Raji (cell line): ENCODE measurements around the gene HEG1.

Experiments
- POLR2A ChIP-seq: IDR thresholded peaks from 2 replicates; pipeline ENCODE4 v1.6.1; 2011; ENCODE audit warnings: low read depth, low read length, control low read depth; ENCODE audit not compliant: insufficient read depth

The HEG1 gene

GRCh38 chr3:125039131-125040100 is 16.4 kb downstream of the HEG1 start:
- TF ChIP-seq POLR2A = no peak

GRCh38 chr3:125037498-125038150 is 18.2 kb downstream of the HEG1 start:
- TF ChIP-seq POLR2A = no peak

- no peak for TF ChIP-seq POLR2A
Measured at GRCh38 chr3:125035217-125035616, 20.6 kb downstream of the HEG1 start.

GRCh38 chr3:125033616-125034015 is 22.2 kb downstream of the HEG1 start:
- no peak for TF ChIP-seq POLR2A

GRCh38 chr3:125033135-125033534 is 22.7 kb downstream of the HEG1 start:
- TF ChIP-seq POLR2A = no peak

- no peak for TF ChIP-seq POLR2A
Measured at GRCh38 chr3:125032683-125033082, 23.1 kb downstream of the HEG1 start.

- no peak for TF ChIP-seq POLR2A
Measured at GRCh38 chr3:125032100-125032643, 23.6 kb downstream of the HEG1 start.

- no peak for TF ChIP-seq POLR2A
Measured at GRCh38 chr3:125031544-125031943, 24.3 kb downstream of the HEG1 start.

- TF ChIP-seq POLR2A = no peak
Measured at GRCh38 chr3:125028657-125029056, 27.1 kb downstream of the HEG1 start.

GRCh38 chr3:125025642-125026041 is 30.2 kb downstream of the HEG1 start:
- no peak for TF ChIP-seq POLR2A

- no peak for TF ChIP-seq POLR2A
Measured at GRCh38 chr3:125024817-125025216, 31.0 kb downstream of the HEG1 start.

GRCh38 chr3:125023833-125024555 is 31.8 kb downstream of the HEG1 start:
- no peak for TF ChIP-seq POLR2A

- no peak for TF ChIP-seq POLR2A
Measured at GRCh38 chr3:125022206-125022605, 33.6 kb downstream of the HEG1 start.

GRCh38 chr3:125019271-125019670 is 36.5 kb downstream of the HEG1 start:
- no peak for TF ChIP-seq POLR2A

GRCh38 chr3:125017406-125017805 is 38.4 kb downstream of the HEG1 start:
- no peak for TF ChIP-seq POLR2A
